H1 (cell line): ENCODE measurements around the gene ELMOD1. TPM values are rescaled to one million over a fixed set of nuclear protein-coding genes. Genes with fewer than 3 reads are reported as not detected.

Experiments
- CTCF ChIA-PET: fragments of 300-600 bp; sonication (Branson Sonifier 250); formaldehyde crosslinking; loops from one replicate; lab custom pipeline; 2021; ENCODE audit not compliant: partially characterized antibody; lab: Charles Lee
- POLR2A ChIA-PET: fragments of 300-600 bp; sonication (Branson Sonifier 250); formaldehyde crosslinking; loops from one replicate; lab custom pipeline; 2021; ENCODE audit warnings: inconsistent platforms; ENCODE audit not compliant: partially characterized antibody; lab: Charles Lee
- DNase-seq, 2 experiments: peaks; one replicate each; pipeline versions ENCODE4 v3.0.0 to v3.0.0-alpha.2; 2010 to 2022; ENCODE audit warnings: low spot score in 2 of 2, low read depth in 1 of 2, mixed read lengths in 1 of 2
- FAIRE-seq: peaks from 2 replicates; lab custom pipeline; 2011; peaks lifted over from hg19 to GRCh38; lab: Jason Lieb, UNC
- H2AFZ ChIP-seq: 2 replicates; pipeline ENCODE4 v1.8.1; 2012; ENCODE audit warnings: low read length, inconsistent platforms
- H2AK5ac ChIP-seq: 2 replicates; pipeline ENCODE4 v1.6.1; 2013; ENCODE audit warnings: low read depth, low read length
- H2BK120ac ChIP-seq: replicated peaks from 2 replicates; pipeline ENCODE3; 2013; ENCODE audit warnings: low read depth, low read length, inconsistent platforms
- H2BK12ac ChIP-seq: 2 replicates; pipeline ENCODE4 v1.6.1; 2013; ENCODE audit warnings: low read depth, low read length
- H2BK15ac ChIP-seq: 2 replicates; pipeline ENCODE4 v1.6.1; 2013; ENCODE audit warnings: low read length
- H2BK20ac ChIP-seq: 2 replicates; pipeline ENCODE4 v1.6.1; 2013; ENCODE audit warnings: low read length
- H2BK5ac ChIP-seq: 2 replicates; pipeline ENCODE4 v1.6.1; 2013; ENCODE audit warnings: low read depth, low read length
- H3K14ac ChIP-seq: 2 replicates; pipeline ENCODE4 v1.6.1; 2013; ENCODE audit warnings: inconsistent platforms; ENCODE audit not compliant: insufficient read length
- H3K18ac ChIP-seq: 2 replicates; pipeline ENCODE4 v1.6.1; 2013; ENCODE audit warnings: low read length; ENCODE audit errors: extremely low read depth
- H3K23ac ChIP-seq: 2 replicates; pipeline ENCODE4 v1.6.1; 2013; ENCODE audit warnings: inconsistent platforms; ENCODE audit not compliant: insufficient read length
- H3K23me2 ChIP-seq: 2 replicates; pipeline ENCODE4 v1.6.1; 2013; ENCODE audit warnings: low read depth, low read length
- H3K27ac ChIP-seq: 2 replicates; pipeline ENCODE4 v1.6.1; 2011; ENCODE audit warnings: low read depth, low read length, inconsistent platforms
- H3K27me3 ChIP-seq, 4 experiments: replicated peaks in 1 of 4; 1 replicate in 1 of 4; 2 replicates in 3 of 4; pipeline versions ENCODE4 v1.6.1 to v1.8.1; 2011 to 2013; ENCODE audit warnings: low read length in 3 of 4, mild to moderate bottlenecking in 3 of 4, inconsistent platforms in 2 of 4, mixed read lengths in 2 of 4, moderate library complexity in 1 of 4; ENCODE audit not compliant: control insufficient read depth in 3 of 4, insufficient read depth in 3 of 4; ENCODE audit errors: extremely low read depth in 1 of 4
- H3K36me3 ChIP-seq, 4 experiments: 2 replicates each; pipeline versions ENCODE4 v1.6.1 to v1.8.1; 2011 to 2013; ENCODE audit warnings: mild to moderate bottlenecking in 4 of 4, low read length in 3 of 4, moderate library complexity in 2 of 4, control low read depth in 1 of 4, inconsistent platforms in 1 of 4; ENCODE audit not compliant: insufficient read depth in 4 of 4, control insufficient read depth in 2 of 4
- H3K4ac ChIP-seq: replicated peaks from 2 replicates; pipeline ENCODE3; 2013; ENCODE audit warnings: low read length, low read depth, mixed read lengths, inconsistent platforms; ENCODE audit not compliant: insufficient read length
- H3K4me1 ChIP-seq, 4 experiments: replicated peaks in 1 of 4; 1 replicate in 1 of 4; 2 replicates in 3 of 4; pipeline versions ENCODE4 v1.6.1 to v1.8.1; 2011 to 2013; ENCODE audit warnings: low read length in 3 of 4, inconsistent platforms in 2 of 4, mixed read lengths in 1 of 4; ENCODE audit not compliant: insufficient read depth in 4 of 4, control insufficient read depth in 3 of 4
- H3K4me2 ChIP-seq, 2 experiments: 2 replicates each; pipeline versions ENCODE4 v1.6.1 to v1.8.1; 2011 to 2013; ENCODE audit warnings: low read depth in 2 of 2, low read length in 2 of 2, control low read depth in 1 of 2, inconsistent platforms in 1 of 2, mild to moderate bottlenecking in 1 of 2; ENCODE audit not compliant: insufficient read depth in 1 of 2
- H3K4me3 ChIP-seq, 4 experiments: fragments of 200-600, 300-600 bp in 1 of 4; sonication (generic), shearing (Covaris generic), sonication (Bioruptor Twin) in 1 of 4; 2 replicates each; pipeline versions ENCODE4 v1.5.1 to v1.8.1; 2011 to 2016; ENCODE audit warnings: low read length in 4 of 4, low read depth in 3 of 4, control low read depth in 2 of 4, inconsistent platforms in 2 of 4, mild to moderate bottlenecking in 2 of 4, mixed read lengths in 1 of 4, moderate library complexity in 1 of 4; ENCODE audit not compliant: insufficient read depth in 2 of 4; ENCODE audit errors: extremely low read depth in 1 of 4
- H3K56ac ChIP-seq: replicated peaks from 2 replicates; pipeline ENCODE3; 2013; ENCODE audit warnings: low read depth, mild to moderate bottlenecking, mixed read lengths, low read length, inconsistent platforms; ENCODE audit not compliant: insufficient read length
- H3K79me1 ChIP-seq: 2 replicates; pipeline ENCODE4 v1.6.1; 2013; ENCODE audit warnings: low read depth, low read length, control low read depth
- H3K79me2 ChIP-seq, 2 experiments: 2 replicates each; pipeline versions ENCODE4 v1.6.1 to v1.8.1; 2012 to 2013; ENCODE audit warnings: low read length in 2 of 2, mild to moderate bottlenecking in 2 of 2, inconsistent platforms in 1 of 2; ENCODE audit not compliant: insufficient read depth in 2 of 2, control insufficient read depth in 1 of 2
- H3K9ac ChIP-seq, 4 experiments: replicated peaks in 1 of 4; 1 replicate in 1 of 4; 2 replicates in 3 of 4; pipeline versions ENCODE4 v1.6.1 to v1.8.1; 2011 to 2013; ENCODE audit warnings: low read depth in 3 of 4, low read length in 3 of 4, control low read depth in 2 of 4, mild to moderate bottlenecking in 2 of 4, moderate library complexity in 2 of 4, inconsistent platforms in 1 of 4; ENCODE audit errors: extremely low read depth in 1 of 4
- H3K9me3 ChIP-seq, 2 experiments: 2 replicates each; pipeline versions ENCODE4 v1.6.1 to v1.8.1; 2012 to 2013; ENCODE audit warnings: mild to moderate bottlenecking in 2 of 2, moderate library complexity in 2 of 2, control low read depth in 1 of 2, inconsistent platforms in 1 of 2, low read depth in 1 of 2, low read length in 1 of 2, mixed read lengths in 1 of 2; ENCODE audit not compliant: insufficient read depth in 2 of 2
- H4K20me1 ChIP-seq, 2 experiments: replicated peaks in 1 of 2; 2 replicates each; pipeline versions ENCODE3 to v1.8.1; 2011 to 2013; ENCODE audit warnings: inconsistent platforms in 2 of 2, low read length in 2 of 2, mild to moderate bottlenecking in 1 of 2; ENCODE audit not compliant: insufficient read depth in 2 of 2, control insufficient read depth in 1 of 2
- H4K5ac ChIP-seq: 2 replicates; pipeline ENCODE4 v1.6.1; 2013; ENCODE audit warnings: low read length, low read depth, mixed read lengths, inconsistent platforms; ENCODE audit not compliant: insufficient read length
- H4K8ac ChIP-seq: 2 replicates; pipeline ENCODE4 v1.8.0; 2013; ENCODE audit warnings: mild to moderate bottlenecking, moderate library complexity, low read length, inconsistent platforms; ENCODE audit not compliant: insufficient read depth; ENCODE audit errors: extremely low read depth
- H4K91ac ChIP-seq: replicated peaks from 2 replicates; pipeline ENCODE3; 2013; ENCODE audit warnings: low read length, mixed read lengths, inconsistent platforms; ENCODE audit not compliant: insufficient read length
- SIN3A ChIP-seq, 2 experiments: IDR thresholded peaks in 1 of 2; conservative IDR thresholded peaks in 1 of 2; 2 replicates each; pipeline ENCODE4 v1.6.1; 2011 to 2012; ENCODE audit warnings: low read length in 2 of 2, improper control_type of control experiment in 1 of 2, low read depth in 1 of 2, mild to moderate bottlenecking in 1 of 2
- TAF1 ChIP-seq: IDR thresholded peaks from 2 replicates; pipeline ENCODE4 v1.6.1; 2011; ENCODE audit warnings: mild to moderate bottlenecking, low read depth, low read length
- WGBS, 2 experiments: shearing (Covaris generic) in 1 of 2; methylation state at CpG; one replicate each; pipeline versions ENCODE4 v1.1.6 to v1.1.7; 2013 to 2015; ENCODE audit warnings: low lambda C conversion rate in 2 of 2, mixed read lengths in 2 of 2, inconsistent platforms in 1 of 2, low coverage in 1 of 2, missing lambda C conversion rate in 1 of 2; ENCODE audit not compliant: insufficient replicate concordance in 2 of 2, insufficient coverage in 1 of 2, insufficient read length in 1 of 2; ENCODE audit errors: extremely low coverage in 1 of 2, missing lambda C conversion rate in 1 of 2; 5-methylcytosine and 5-hydroxymethylcytosine counted together
- polyA plus RNA-seq, 7 experiments: library from polyadenylated mRNA; depleted of rRNA in 3 of 7; stranded (reverse) in 5 of 7; unstranded in 2 of 7; fragments of >200 nt in 5 of 7; fragments of 200-250 nt in 2 of 7; gene quantifications; 1 replicate in 5 of 7; 2 replicates in 1 of 7; 4 replicates in 1 of 7; pipeline versions ENCODE4 v1.2.1 to v1.2.3, GENCODE V29; 2011 to 2013; ENCODE audit warnings: missing spikeins in 2 of 7, mixed read lengths in 2 of 7
- total RNA-seq: library from RNA; stranded (reverse); fragmentation: NEBNext Ultra II Directional; extraction: Animal tissue kit (Norgen Biotek cat#: 25700); gene quantifications from 2 replicates; pipeline ENCODE4 v1.2.1, GENCODE V29; 2021

Gene ELMOD1
- total and polyA plus RNA-seq, 2 of the 8 experiments (the other 6 are each of a cell fraction or from before 2014, with no cell fraction given): 0.47 to 1.6 TPM

- no peak for DNase-seq
- Histone ChIP-seq H3K23ac (no peak overlapping the region), H3K9me3 (no peaks in the 10 kb centered on the region), H3K4me1 (peaks cover 3 to 13% (median 6%) of the 10 kb centered on the region in 4 experiments; a peak in 4 of 7 replicates), H3K18ac (peak overlapping the region; percentile 29; the same call in 1 of the 2 replicates), H2BK15ac (peak overlapping the region; percentile 1; the same call in 1 of the 2 replicates), H3K56ac (no peak overlapping the region), H3K23me2 (no peaks in the 10 kb centered on the region), H3K9ac (no peak overlapping the region), H2AK5ac (no peak overlapping the region), H3K79me1 (no peaks in the 10 kb centered on the region), H3K36me3 (no peaks in the 10 kb centered on the region), H2AFZ (0 out of 2 replicates have a peak overlapping the region, but pooled peaks have one; percentile 29), H3K4me3 (no peak overlapping the region), H4K20me1 (no peaks in the 10 kb centered on the region), H4K5ac (no peak overlapping the region), H4K91ac (no peak overlapping the region), H4K8ac (no peak overlapping the region), H3K79me2 (no peaks in the 10 kb centered on the region), H3K4ac (no peak overlapping the region), H3K4me2 (no peak overlapping the region), H3K27ac (no peak overlapping the region), H2BK5ac (peak overlapping the region; percentile 64; the same call in 1 of the 2 replicates), H3K14ac (no peak overlapping the region), H2BK20ac (peak overlapping the region; percentile 4; the same call in 1 of the 2 replicates), H3K27me3 (no peaks in the 10 kb centered on the region), H2BK12ac (no peak overlapping the region), H2BK120ac (no peak overlapping the region)
- no peak for TF ChIP-seq TAF1
- TF ChIP-seq SIN3A (conservative IDR thresholded peaks at IDR 0.05 in 1 of 2, IDR thresholded peaks at IDR 0.05 in 1 of 2; ENCODE audit: low read depth in 1 of 2, low read length in 2 of 2): 0 out of 4 replicates have a peak, but pooled peaks of 1 of the 2 experiments have one; percentile 47
- ChIA-PET POLR2A (no interaction called here), CTCF (interaction anchor here (0.9 to 7.5 kb wide), 10 partner anchors 8 to 109 kb away, joined by 3 to 149 read pairs (median 4); no protein-coding TSS in a partner anchor)
- FAIRE-seq: no peak
- 68% methylated on average over 8 of the region's 8 CpGs; no CpG with 5 or more reads in 1 of the 2 experiments for WGBS, 2 experiments
Observed at GRCh38 chr11:107666911-107667613, 76.1 kb downstream of the ELMOD1 start.
